CD4-positive, alpha-beta T cell treated with Interleukin-15 for 4 hours (primary cell): Measurements from ENCODE around the gene CARD9.

Experiments
- DNase-seq: peaks from one replicate; pipeline ENCODE4 v3.0.0-alpha.2; 2020; ENCODE audit warnings: low spot score

Gene CARD9

GRCh38 chr9:136335296-136336155 is 37.9 kb downstream of the CARD9 start:
- DNase-seq, result no peak

GRCh38 chr9:136334541-136334940 is 38.9 kb downstream of the CARD9 start:
- no peak for DNase-seq

- no peak for DNase-seq
Observed at GRCh38 chr9:136333486-136333885, 40.0 kb downstream of the CARD9 start.

GRCh38 chr9:136333045-136333444 is 40.4 kb downstream of the CARD9 start:
- DNase-seq, result no peak

GRCh38 chr9:136332482-136332983 is 40.9 kb downstream of the CARD9 start:
- no peak for DNase-seq

GRCh38 chr9:136331556-136332481 is 41.6 kb downstream of the CARD9 start:
- no peak for DNase-seq

- no peak for DNase-seq
Observed at GRCh38 chr9:136331030-136331429, 42.4 kb downstream of the CARD9 start.

GRCh38 chr9:136330406-136330990 is 43.0 kb downstream of the CARD9 start:
- DNase-seq, result no peak

GRCh38 chr9:136329636-136330405 is 43.6 kb downstream of the CARD9 start:
- DNase-seq, result no peak

GRCh38 chr9:136329211-136329627 is 44.2 kb downstream of the CARD9 start:
- DNase-seq, result no peak

- DNase-seq, result no peak
Observed at GRCh38 chr9:136328622-136329041, 44.8 kb downstream of the CARD9 start.

- DNase-seq, result no peak
Observed at GRCh38 chr9:136328011-136328621, 45.4 kb downstream of the CARD9 start.

- DNase-seq, result peak; percentile 24
Observed at GRCh38 chr9:136327304-136327974, 46.0 kb downstream of the CARD9 start, which contains the start of gene GPSM1. TSS of gene GPSM1 (plus strand) at chr9:136327539. CDS start at chr9:136327696, 157 bp downstream.

- DNase-seq, result no peak
Observed at GRCh38 chr9:136326761-136327303, 46.6 kb downstream of the CARD9 start.

GRCh38 chr9:136326061-136326760 is 47.3 kb downstream of the CARD9 start:
- DNase-seq, result no peak

GRCh38 chr9:136325358-136325757 is 48.1 kb downstream of the CARD9 start:
- DNase-seq, result no peak

- DNase-seq, result no peak
Observed at GRCh38 chr9:136324501-136325300, 48.8 kb downstream of the CARD9 start.

GRCh38 chr9:136323371-136323789 is 50.1 kb downstream of the CARD9 start:
- DNase-seq, result no peak
